Keratinocyte (primary cell): ENCODE results near the gene CACNB4. TPM values are rescaled to one million over a fixed set of nuclear protein-coding genes. Genes with fewer than 3 reads are reported as not detected.

Experiments used
- DNase-seq: peaks from one replicate; pipeline ENCODE4 v3.0.0-alpha.2; 2011; ENCODE audit warnings: low read depth, missing footprints, low spot score
- FAIRE-seq: peaks from 2 replicates; lab custom pipeline; 2011; peaks lifted over from hg19 to GRCh38; lab: Jason Lieb, UNC
- H2AFZ ChIP-seq: 2 replicates; pipeline ENCODE4 v1.6.0; 2012; ENCODE audit warnings: low read length, control low read depth, inconsistent platforms; ENCODE audit not compliant: control insufficient read depth
- H3K27ac ChIP-seq: 2 replicates; pipeline ENCODE4 v1.5.1; 2011; ENCODE audit warnings: low read length; ENCODE audit not compliant: control insufficient read depth, insufficient read depth
- H3K27me3 ChIP-seq: 3 replicates; pipeline ENCODE4 v1.6.0; 2011; ENCODE audit warnings: low read length; ENCODE audit not compliant: control insufficient read depth, insufficient read depth; ENCODE audit errors: extremely low read depth
- H3K36me3 ChIP-seq, 2 experiments: 2 replicates in 1 of 2; 3 replicates in 1 of 2; pipeline ENCODE4 v1.5.1; 2011; ENCODE audit warnings: low read length in 2 of 2, mild to moderate bottlenecking in 1 of 2; ENCODE audit not compliant: control insufficient read depth in 2 of 2, insufficient read depth in 2 of 2; ENCODE audit errors: extremely low read depth in 1 of 2
- H3K4me1 ChIP-seq: 3 replicates; pipeline ENCODE4 v1.5.1; 2011; ENCODE audit warnings: low read length; ENCODE audit not compliant: control insufficient read depth, insufficient read depth; ENCODE audit errors: extremely low read depth
- H3K4me2 ChIP-seq: 3 replicates; pipeline ENCODE4 v1.6.0; 2011; ENCODE audit warnings: low read depth, low read length; ENCODE audit not compliant: control insufficient read depth, insufficient read depth; ENCODE audit errors: extremely low read depth
- H3K4me3 ChIP-seq, 3 experiments: fragments of 200-600 bp in 1 of 3; sonication (generic) in 1 of 3; 2 replicates in 2 of 3; 3 replicates in 1 of 3; pipeline ENCODE4 v1.5.1; 2011 to 2016; ENCODE audit warnings: low read length in 3 of 3, mild to moderate bottlenecking in 3 of 3, control low read depth in 2 of 3, inconsistent platforms in 1 of 3, low read depth in 1 of 3, mixed read lengths in 1 of 3, mixed run types in 1 of 3, moderate library complexity in 1 of 3; ENCODE audit not compliant: control insufficient read depth in 2 of 3, insufficient read depth in 2 of 3; ENCODE audit errors: extremely low read depth in 1 of 3
- H3K79me2 ChIP-seq: 2 replicates; pipeline ENCODE4 v1.6.0; 2012; ENCODE audit warnings: low read length; ENCODE audit not compliant: control insufficient read depth, insufficient read depth
- H3K9ac ChIP-seq: 3 replicates; pipeline ENCODE4 v1.6.0; 2011; ENCODE audit warnings: low read length; ENCODE audit not compliant: control insufficient read depth, insufficient read depth; ENCODE audit errors: extremely low read depth
- H3K9me1 ChIP-seq: 3 replicates; pipeline ENCODE4 v1.6.0; 2011; ENCODE audit warnings: low read length; ENCODE audit not compliant: control insufficient read depth, insufficient read depth; ENCODE audit errors: extremely low read depth
- H3K9me3 ChIP-seq: 2 replicates; pipeline ENCODE4 v1.5.1; 2012; ENCODE audit warnings: low read depth, low read length; ENCODE audit not compliant: control insufficient read depth
- H4K20me1 ChIP-seq: 3 replicates; pipeline ENCODE4 v1.6.0; 2011; ENCODE audit warnings: low read length; ENCODE audit not compliant: control insufficient read depth, insufficient read depth; ENCODE audit errors: extremely low read depth
- CTCF ChIP-seq, 3 experiments: IDR thresholded peaks in 1 of 3; conservative IDR thresholded peaks in 1 of 3; optimal IDR thresholded peaks in 1 of 3; 2 replicates in 2 of 3; 3 replicates in 1 of 3; pipeline versions ENCODE3 to v1.5.1; 2011; ENCODE audit warnings: low read length in 3 of 3, mild to moderate bottlenecking in 3 of 3, moderate library complexity in 2 of 3, control low read depth in 1 of 3, inconsistent platforms in 1 of 3; ENCODE audit not compliant: insufficient read depth in 2 of 3; ENCODE audit errors: extremely low read depth in 1 of 3
- EZH2 ChIP-seq: IDR thresholded peaks from one replicate; pipeline ENCODE4 v1.6.1; 2012; ENCODE audit warnings: inconsistent platforms, mild to moderate bottlenecking, low read length, moderate library complexity
- dilution Hi-C: fragments of 300-500 bp; cut with MboI; formaldehyde crosslinking; loops from one replicate; pipeline ENCODE4 v1.7.0; 2020; ENCODE audit warnings: low sequenced_read_pairs; ENCODE audit not compliant: extremely low pct_ligation_motif_present
- polyA plus RNA-seq, 5 experiments: library from polyadenylated mRNA; depleted of rRNA in 3 of 5; stranded (reverse) in 3 of 5; stranded (forward) in 1 of 5; unstranded in 1 of 5; fragments of >200 nt; gene quantifications; 1 replicate in 1 of 5; 2 replicates in 3 of 5; 3 replicates in 1 of 5; pipeline versions ENCODE4 v1.2.1 to v1.2.3, GENCODE V29; 2011 to 2012; ENCODE audit warnings: missing spikeins in 2 of 5, low read depth in 1 of 5, low replicate concordance in 1 of 5

CACNB4 gene
- polyA plus RNA-seq, 1 donor (not counting 4 experiments of a cell fraction or from before 2014, with no cell fraction given), result 0.30 TPM

GRCh38 chr2:151828143-151828889 is 270.5 kb downstream of the CACNB4 start, which contains the start of gene ARL5A:
Gene ARL5A (minus strand): TSS chr2:151828421. CDS start chr2:151828176, 245 bp downstream.
- H3K9ac ChIP-seq, result peak within 1 kb of the TSS; percentile 92
- H3K79me2 ChIP-seq, result peaks cover 49% of the 10 kb centered on the region
- H3K4me3 ChIP-seq, result peak within 1 kb of the TSS; percentile 81 to 100 (median 97)
- no peak for TF ChIP-seq EZH2
- no peak for TF ChIP-seq CTCF (optimal IDR thresholded peaks at IDR 0.05 in 1 of 3, IDR thresholded peaks at IDR 0.05 in 1 of 3, conservative IDR thresholded peaks at IDR 0.05 in 1 of 3; ENCODE audit: extremely low read depth in 1 of 3, insufficient read depth in 2 of 3, low read length in 3 of 3)
- H3K27ac ChIP-seq, result peak within 1 kb of the TSS; percentile 80
- dilution Hi-C loops, result no loop called here
- DNase-seq, result peak; percentile 58
- no peaks in the 10 kb centered on the region for H3K9me1 ChIP-seq
- peak within 1 kb of the TSS; percentile 91 for H3K4me2 ChIP-seq
- peaks cover 25% of the 10 kb centered on the region for H3K4me1 ChIP-seq
- H3K27me3 ChIP-seq, result no peaks in the 10 kb centered on the region
- peak; percentile 68 for FAIRE-seq
- no peaks in the 10 kb centered on the region for H3K9me3 ChIP-seq
- peak within 1 kb of the TSS; percentile 99 for H2AFZ ChIP-seq
- H3K36me3 ChIP-seq, result no peaks in the 10 kb centered on the region
- peaks cover 6% of the 10 kb centered on the region for H4K20me1 ChIP-seq

- no peak for DNase-seq
- H2AFZ ChIP-seq, result peak overlapping the region; percentile 82
Observed at GRCh38 chr2:151827564-151828142, 271.2 kb downstream of the CACNB4 start.

More at GRCh38 chr2:151827564-151828142, 271.2 kb downstream of the CACNB4 start:
- H3K4me2 ChIP-seq, result peak overlapping the region; percentile 91
- peaks cover 25% of the 10 kb centered on the region for H3K4me1 ChIP-seq
- peak overlapping the region; percentile 81 to 100 (median 97) for H3K4me3 ChIP-seq
- FAIRE-seq, result no peak
- peak overlapping the region; percentile 80 for H3K27ac ChIP-seq
- H3K9me3 ChIP-seq, result no peaks in the 10 kb centered on the region
- peaks cover 54% of the 10 kb centered on the region for H3K79me2 ChIP-seq
- no peaks in the 10 kb centered on the region for H3K9me1 ChIP-seq
- dilution Hi-C loops, result no loop called here
- peak overlapping the region; percentile 92 for H3K9ac ChIP-seq
- no peak for TF ChIP-seq EZH2
- TF ChIP-seq CTCF (optimal IDR thresholded peaks at IDR 0.05 in 1 of 3, IDR thresholded peaks at IDR 0.05 in 1 of 3, conservative IDR thresholded peaks at IDR 0.05 in 1 of 3; ENCODE audit: extremely low read depth in 1 of 3, insufficient read depth in 2 of 3, low read length in 3 of 3), result no peak
- peaks cover 6% of the 10 kb centered on the region for H4K20me1 ChIP-seq
- no peaks in the 10 kb centered on the region for H3K36me3 ChIP-seq
- H3K27me3 ChIP-seq, result no peaks in the 10 kb centered on the region
